HEK293 (cell line): ENCODE results near the gene HECA.
"Not testable (repeated sequence)": the region's sequence is repeated elsewhere in the genome, so short reads cannot be mapped to it uniquely, and the experiment has no call there.

Experiments used
- CTCF ChIA-PET: fragments of 350-600 bp; formaldehyde crosslinking; extraction: SDS; loops from one replicate; lab custom pipeline; 2021; ENCODE audit warnings: antibody characterized with exemption; lab: Yijun Ruan, JAX
- POLR2A ChIA-PET: fragments of 300-600 bp; formaldehyde crosslinking; extraction: SDS; loops from one replicate; lab custom pipeline; 2020; ENCODE audit warnings: antibody characterized with exemption, inconsistent platforms; lab: Yijun Ruan, JAX
- H3K27ac ChIP-seq: fragments of 200-500 bp; sonication (Bioruptor generic); 2 replicates; pipeline ENCODE4 v1.5.1; 2014; ENCODE audit warnings: low read depth, low read length, control low read depth, inconsistent platforms; ENCODE audit errors: extremely low read depth
- H3K36me3 ChIP-seq, 2 experiments: fragments of 200-500 bp in 1 of 2; sonication (Bioruptor generic) in 1 of 2; 1 replicate in 1 of 2; 2 replicates in 1 of 2; pipeline ENCODE4 v1.5.1; 2014 to 2017; ENCODE audit warnings: inconsistent platforms in 2 of 2, low read length in 2 of 2; ENCODE audit not compliant: control insufficient read depth in 2 of 2, insufficient read depth in 1 of 2
- H3K4me1 ChIP-seq: fragments of 200-500 bp; sonication (Bioruptor generic); 2 replicates; pipeline ENCODE4 v1.5.1; 2014; ENCODE audit warnings: mild to moderate bottlenecking, low read length, inconsistent platforms; ENCODE audit not compliant: control insufficient read depth, insufficient read depth
- H3K4me3 ChIP-seq: 2 replicates; pipeline ENCODE4 v1.5.1; 2011; ENCODE audit warnings: low read depth, mild to moderate bottlenecking, control low read depth, low read length, moderate library complexity
- H3K9me3 ChIP-seq: fragments of 200-500 bp; sonication (Bioruptor generic); 2 replicates; pipeline ENCODE4 v1.5.1; 2014; ENCODE audit warnings: low read depth, low read length, inconsistent platforms; ENCODE audit not compliant: control insufficient read depth, insufficient read depth
- BCL11A ChIP-seq: fragments of 450-650 bp; formaldehyde crosslinking; IDR thresholded peaks from 2 replicates; pipeline ENCODE4 v1.5.1; 2016; ENCODE audit warnings: low read depth, missing biosample characterization, missing genetic modification characterization
- ZNF518A ChIP-seq: fragments of 450-650 bp; formaldehyde crosslinking; conservative IDR thresholded peaks from 2 replicates; pipeline ENCODE4 v1.5.1; 2016; ENCODE audit warnings: low read depth, missing biosample characterization, missing genetic modification characterization

The HECA gene

GRCh38 chr6:139219746-139220145 is 84.9 kb downstream of the HECA start:
- H3K27ac ChIP-seq, result no peak overlapping the region
- no peaks in the 10 kb centered on the region for H3K4me1 ChIP-seq
- POLR2A ChIA-PET, result interaction anchor here (0.6 to 1.3 kb wide), 6 partner anchors 94 to 155 kb away, joined by 3 to 11 read pairs (median 4); partner anchors contain the start of gene CITED2
- no peak overlapping the region for H3K4me3 ChIP-seq
- no peak for TF ChIP-seq ZNF518A
- TF ChIP-seq BCL11A, result no peak
- H3K36me3 ChIP-seq, result no peaks in the 10 kb centered on the region
- no peaks in the 10 kb centered on the region for H3K9me3 ChIP-seq
- CTCF ChIA-PET, result interaction anchor here (0.6 to 6.5 kb wide), 40 partner anchors 9 to 1218 kb away, joined by 3 to 86 read pairs (median 4); no protein-coding TSS in a partner anchor

GRCh38 chr6:139228387-139228786 is 93.5 kb downstream of the HECA start:
- CTCF ChIA-PET, POLR2A ChIA-PET, H3K4me3 ChIP-seq, H3K9me3 ChIP-seq, H3K36me3 ChIP-seq, H3K27ac ChIP-seq, H3K4me1 ChIP-seq: not testable (repeated sequence)
